Embryonic facial prominence (tissue), 1 donor: ENCODE results near the gene MAGEL2.
"Not testable (repeated sequence)": the region's sequence is repeated elsewhere in the genome, so short reads cannot be mapped to it uniquely, and the experiment has no call there.

Source experiments
- DNase-seq: peaks from one replicate; pipeline ENCODE4 v3.0.0-alpha.2; 2016; ENCODE audit errors: extremely low spot score

MAGEL2 gene

DNA sequence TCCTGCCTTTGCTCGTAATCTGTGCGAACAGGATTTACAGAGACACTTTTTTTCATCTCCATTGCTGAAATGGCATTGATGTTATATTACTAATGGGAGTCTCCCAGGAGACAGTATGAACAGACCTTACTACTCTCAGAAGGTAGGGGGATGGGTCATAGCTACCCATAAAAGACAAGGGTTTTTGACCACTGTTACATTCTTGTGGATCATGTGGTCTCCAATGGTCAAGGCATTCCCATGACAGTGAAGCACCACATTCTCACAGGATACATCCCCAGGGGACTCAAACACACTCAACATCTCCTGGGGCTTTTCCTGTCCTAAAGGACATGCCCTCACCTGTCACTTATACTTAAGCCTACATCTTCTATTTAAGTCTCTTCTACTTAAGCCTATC lies 41.4 kb downstream of the MAGEL2 start:
- DNase-seq, result no peak

DNA sequence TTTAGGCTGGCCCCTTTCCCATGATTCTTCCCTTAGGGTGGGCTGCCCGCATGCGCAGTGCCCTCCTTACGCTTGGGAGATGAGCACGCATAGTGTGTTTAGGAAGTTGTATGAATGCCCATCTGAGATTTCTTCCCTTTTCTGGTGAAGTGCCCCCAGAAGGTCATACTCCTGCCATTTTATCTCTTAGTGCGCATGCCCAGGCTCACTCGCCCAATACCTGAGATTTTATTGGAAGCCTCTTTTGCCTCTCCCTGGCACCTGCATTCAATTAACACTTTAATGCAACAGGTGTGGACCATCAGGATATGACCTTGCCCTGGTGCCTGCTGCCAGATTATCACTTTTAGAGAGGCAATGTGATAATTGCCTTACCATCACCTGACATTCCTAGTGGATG lies 45.5 kb downstream of the MAGEL2 start:
- no peak for DNase-seq

DNA sequence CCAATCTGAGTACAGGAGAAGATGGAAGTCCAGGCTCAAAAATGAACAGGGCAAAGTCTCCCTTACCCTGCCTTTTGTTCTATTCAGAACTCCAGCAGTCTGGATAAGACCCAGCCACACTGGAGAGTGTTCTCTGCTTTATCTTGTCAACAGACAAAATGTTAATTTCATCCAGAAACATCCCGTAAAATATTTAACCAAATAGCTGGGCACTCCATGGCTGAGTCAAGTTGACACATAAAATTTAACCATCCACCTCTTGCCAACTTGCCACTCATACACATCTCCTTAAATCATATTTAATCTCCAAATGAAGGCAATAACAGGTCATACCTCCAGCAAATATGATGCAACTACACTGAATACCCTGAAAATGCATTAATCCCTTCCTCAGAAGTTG lies 48.6 kb downstream of the MAGEL2 start:
- no peak for DNase-seq

DNA sequence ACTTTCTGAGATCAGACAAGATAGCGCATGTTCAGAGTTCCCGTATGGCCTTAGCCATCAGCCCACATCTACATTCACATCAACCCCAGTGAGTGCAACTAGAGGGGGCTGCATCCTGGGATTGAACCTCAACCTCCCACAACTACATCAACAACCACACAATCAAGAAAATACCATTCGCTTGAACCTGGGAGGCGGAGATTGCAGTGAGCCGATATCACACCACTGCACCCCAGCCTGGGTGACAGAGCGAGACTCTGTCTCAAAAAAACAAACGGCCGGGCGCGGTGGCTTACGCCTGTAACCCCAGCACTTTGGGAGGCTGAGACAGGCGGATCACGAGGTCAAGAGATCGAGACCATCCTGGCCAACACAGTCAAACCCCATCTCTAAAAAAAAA lies 50.4 kb downstream of the MAGEL2 start:
- DNase-seq, result not testable (repeated sequence)

DNA sequence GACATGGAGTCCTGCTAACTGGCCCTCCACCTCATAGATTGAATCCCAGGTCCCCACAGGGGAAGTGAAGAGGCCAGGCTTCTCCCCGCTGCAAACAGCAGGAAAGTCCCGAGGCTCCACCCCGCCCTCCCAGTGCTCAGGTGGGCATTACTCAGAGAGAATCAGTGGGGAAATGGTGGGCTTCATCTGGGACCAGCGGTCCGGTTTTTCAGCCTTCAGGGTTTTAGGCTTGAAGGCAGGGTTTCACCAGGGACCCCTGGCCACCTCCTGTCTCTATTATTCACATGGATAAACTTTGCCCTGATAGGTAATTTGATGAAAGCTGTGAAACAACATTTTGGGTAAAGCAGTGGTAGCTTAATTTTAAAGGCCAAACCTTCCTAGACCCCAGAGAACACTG lies 50.9 kb downstream of the MAGEL2 start:
- no peak for DNase-seq

DNA sequence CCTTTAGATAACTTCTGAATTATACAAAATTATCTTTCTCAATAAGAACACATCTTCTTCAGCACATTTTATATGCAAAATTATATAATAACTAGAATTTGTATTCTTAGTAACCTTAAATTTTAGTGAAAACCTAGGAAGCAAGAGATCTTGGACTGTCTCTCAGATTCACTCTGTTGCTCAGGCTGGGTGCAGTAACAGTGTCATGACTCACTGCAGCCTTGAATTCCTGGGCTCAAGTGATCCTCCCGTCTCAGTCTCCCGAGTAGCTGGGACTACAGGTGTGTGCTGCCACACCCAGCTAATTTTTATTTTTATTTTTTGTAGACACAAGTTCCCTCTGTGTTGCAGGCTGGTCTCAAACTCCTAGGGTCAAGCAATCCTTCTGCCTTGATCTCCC lies 52.3 kb downstream of the MAGEL2 start:
- DNase-seq, result no peak

DNA sequence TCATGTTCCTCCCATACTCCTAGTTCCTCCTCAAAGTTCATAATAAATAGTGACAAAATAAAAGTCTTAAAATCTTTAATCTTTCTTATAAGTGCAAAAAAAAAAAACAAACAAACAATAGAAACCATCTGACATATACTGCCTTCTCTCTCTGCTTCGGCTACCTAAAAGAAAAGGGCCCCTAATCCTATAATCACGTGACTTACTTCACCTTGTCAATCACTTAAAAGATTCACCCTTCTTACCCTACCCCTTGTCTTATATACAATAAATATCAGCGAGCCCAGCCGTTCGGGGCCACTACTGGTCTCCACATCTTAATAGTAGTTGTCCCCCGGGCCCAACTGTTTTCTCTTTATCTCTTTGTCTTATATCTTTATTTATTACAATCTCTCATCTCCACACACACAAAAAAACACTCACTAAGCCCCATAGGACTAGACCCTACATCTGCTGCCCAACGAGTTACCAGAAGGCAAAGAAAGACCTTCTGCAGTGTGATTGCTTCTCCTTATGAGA lies 53.4 kb downstream of the MAGEL2 start:
- DNase-seq, result no peak
